MM.1S (cell line): ENCODE measurements around the gene IL6ST.

Source experiments
- EZH2 ChIP-seq: fragments of 300-600 bp; sonication (generic); optimal IDR thresholded peaks from 2 replicates; pipeline ENCODE3; 2017; ENCODE audit warnings: low read depth, mild to moderate bottlenecking, antibody characterized with exemption, low read length, mixed read lengths
- TF ChIP-seq, protein P1 (sequence below): fragments of 300-600 bp; sonication (generic); IDR thresholded peaks from 2 replicates; pipeline ENCODE4 v1.5.1; 2016; ENCODE audit warnings: antibody characterized with exemption, low read length, mixed read lengths

DNA sequence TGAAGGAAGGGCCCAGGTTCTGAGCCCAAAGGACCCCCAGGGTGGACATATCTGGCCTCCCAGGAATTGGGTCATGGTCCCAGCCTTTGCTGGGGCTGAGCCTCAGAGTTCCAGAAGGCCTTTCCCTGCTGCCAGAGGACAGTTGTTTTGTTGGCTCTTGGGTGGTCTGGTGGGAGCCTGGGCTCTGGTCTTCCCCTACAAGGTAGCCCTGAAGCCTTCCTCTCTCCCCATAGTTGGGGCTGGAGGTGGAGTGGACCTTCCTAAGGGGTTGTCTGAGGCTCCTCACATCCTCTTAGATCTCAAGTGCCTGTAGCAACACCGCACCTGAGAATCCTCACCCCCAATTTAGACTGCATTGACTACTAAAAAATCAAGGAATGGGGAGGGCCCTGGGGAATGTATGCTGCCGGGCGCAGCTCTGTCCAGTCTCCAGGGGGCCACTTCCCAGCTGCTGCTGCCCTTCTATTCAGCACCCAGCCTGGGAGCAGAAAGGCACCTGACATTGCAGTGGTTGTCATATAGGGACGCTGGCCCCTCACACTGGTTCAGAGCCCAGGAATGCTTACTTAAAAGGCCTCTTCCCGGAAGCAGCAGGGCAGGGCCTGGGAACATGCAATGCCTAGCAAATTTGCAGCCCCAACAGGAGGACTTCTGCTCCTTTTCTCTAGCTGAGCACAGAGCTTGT is 77.2 kb downstream of the IL6ST start:
- TF ChIP-seq, protein P1, sequence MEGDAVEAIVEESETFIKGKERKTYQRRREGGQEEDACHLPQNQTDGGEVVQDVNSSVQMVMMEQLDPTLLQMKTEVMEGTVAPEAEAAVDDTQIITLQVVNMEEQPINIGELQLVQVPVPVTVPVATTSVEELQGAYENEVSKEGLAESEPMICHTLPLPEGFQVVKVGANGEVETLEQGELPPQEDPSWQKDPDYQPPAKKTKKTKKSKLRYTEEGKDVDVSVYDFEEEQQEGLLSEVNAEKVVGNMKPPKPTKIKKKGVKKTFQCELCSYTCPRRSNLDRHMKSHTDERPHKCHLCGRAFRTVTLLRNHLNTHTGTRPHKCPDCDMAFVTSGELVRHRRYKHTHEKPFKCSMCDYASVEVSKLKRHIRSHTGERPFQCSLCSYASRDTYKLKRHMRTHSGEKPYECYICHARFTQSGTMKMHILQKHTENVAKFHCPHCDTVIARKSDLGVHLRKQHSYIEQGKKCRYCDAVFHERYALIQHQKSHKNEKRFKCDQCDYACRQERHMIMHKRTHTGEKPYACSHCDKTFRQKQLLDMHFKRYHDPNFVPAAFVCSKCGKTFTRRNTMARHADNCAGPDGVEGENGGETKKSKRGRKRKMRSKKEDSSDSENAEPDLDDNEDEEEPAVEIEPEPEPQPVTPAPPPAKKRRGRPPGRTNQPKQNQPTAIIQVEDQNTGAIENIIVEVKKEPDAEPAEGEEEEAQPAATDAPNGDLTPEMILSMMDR = no peak
- no peak for TF ChIP-seq EZH2
